Cardiac septum (tissue), 1 donor: Measurements from ENCODE around the gene RNF130. TPM values are rescaled to one million over a fixed set of nuclear protein-coding genes. Genes with fewer than 3 reads are reported as not detected.
"Not testable (repeated sequence)": the region's sequence is repeated elsewhere in the genome, so short reads cannot be mapped to it uniquely, and the experiment has no call there.

Source experiments
- DNase-seq: peaks from one replicate; pipeline ENCODE4 v3.0.0-alpha.2; 2020; ENCODE audit warnings: low spot score
- intact Hi-C: fragments of 100-400 bp; cut with DNase I; formaldehyde crosslinking; loops from one replicate; pipeline ENCODE4 v1.14.0; 2022
- total RNA-seq: library from RNA; stranded (reverse); fragmentation: NEBNext Ultra II Directional; extraction: Animal tissue kit (Norgen Biotek cat#: 25700); gene quantifications from one replicate; pipeline ENCODE4 v1.2.1, GENCODE V29; 2021
- donor health status: DM: no; HTN: no; CAD: no.

The RNF130 gene
- total RNA-seq, 1 donor from 2014 or later, result 33.7 TPM

DNA sequence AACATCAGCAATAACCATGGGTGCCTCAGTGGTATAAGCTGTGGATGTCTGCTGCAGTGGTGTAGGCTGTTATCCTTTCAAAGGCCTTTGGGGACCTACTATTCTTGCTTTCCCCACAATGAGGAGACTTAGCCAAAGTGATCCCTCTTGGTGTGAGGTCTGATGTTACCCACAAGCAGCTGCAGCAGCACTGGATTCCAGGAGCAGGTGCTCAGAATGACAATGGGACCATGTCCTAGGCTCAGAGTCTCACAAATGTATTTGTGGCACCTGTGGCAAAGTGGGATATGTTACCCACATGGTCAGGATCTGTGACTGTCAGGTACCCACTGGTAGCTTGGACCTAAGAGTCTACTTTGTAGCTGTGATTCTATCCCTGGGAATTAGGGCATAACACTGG is 70.4 kb downstream of the RNF130 start:
- intact Hi-C loops, result no loop called here
- no peak for DNase-seq

DNA sequence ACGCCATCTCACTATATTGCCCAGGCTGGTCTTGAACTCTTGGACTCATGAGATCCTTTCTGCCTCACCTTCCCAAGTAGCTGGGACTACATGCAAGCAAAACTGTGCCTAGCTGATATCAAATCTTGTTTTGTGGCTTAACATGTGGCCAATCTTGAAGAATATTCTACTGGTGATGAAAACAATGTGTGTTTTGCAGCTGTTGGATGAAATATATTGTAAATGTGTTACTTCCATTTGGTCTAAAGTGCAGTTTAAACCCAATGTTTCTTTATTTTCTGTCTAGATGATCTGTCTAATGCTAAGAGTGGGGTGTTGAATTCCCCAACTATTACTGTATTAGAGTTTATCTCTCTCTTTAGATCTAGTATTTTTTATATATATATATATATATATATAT is 73.1 kb downstream of the RNF130 start:
- no peak for DNase-seq
- intact Hi-C loops, result no loop called here

DNA sequence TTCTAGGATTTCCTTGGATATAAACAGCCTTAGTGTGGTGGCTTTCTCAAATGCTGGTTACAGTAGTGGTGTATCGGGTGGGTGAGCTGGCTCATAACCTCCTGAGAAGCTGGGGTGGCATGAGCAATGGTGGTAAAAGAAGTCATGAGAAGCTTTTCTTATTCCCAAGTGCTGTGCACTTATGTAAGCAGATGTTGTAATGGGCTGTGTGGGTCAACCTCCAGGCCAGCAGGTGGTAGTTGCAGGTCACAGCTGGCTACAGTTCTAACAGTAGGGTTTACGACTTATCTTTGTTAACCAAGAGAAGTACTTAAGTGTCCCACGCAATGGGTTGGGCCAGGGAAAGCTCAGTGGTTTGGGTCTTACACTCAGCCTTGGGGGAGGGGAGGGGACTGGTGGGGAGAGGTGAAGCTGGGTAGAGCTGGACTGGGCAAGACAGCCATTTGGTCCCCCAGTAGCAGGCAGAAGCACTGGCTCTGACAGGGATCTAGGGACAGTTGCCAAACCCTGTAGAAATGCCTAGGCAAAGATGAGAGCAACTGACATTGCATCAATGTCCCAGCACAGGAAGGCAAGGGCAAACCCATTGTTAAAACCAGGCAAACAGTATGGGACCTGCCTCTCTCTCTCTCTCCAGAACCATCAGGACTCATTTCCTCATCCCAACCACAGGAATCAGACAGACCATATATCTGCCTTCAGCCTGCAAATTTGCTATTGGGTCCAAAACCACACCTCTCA is 76.8 kb downstream of the RNF130 start:
- no peak for DNase-seq
- intact Hi-C loops, result no loop called here

DNA sequence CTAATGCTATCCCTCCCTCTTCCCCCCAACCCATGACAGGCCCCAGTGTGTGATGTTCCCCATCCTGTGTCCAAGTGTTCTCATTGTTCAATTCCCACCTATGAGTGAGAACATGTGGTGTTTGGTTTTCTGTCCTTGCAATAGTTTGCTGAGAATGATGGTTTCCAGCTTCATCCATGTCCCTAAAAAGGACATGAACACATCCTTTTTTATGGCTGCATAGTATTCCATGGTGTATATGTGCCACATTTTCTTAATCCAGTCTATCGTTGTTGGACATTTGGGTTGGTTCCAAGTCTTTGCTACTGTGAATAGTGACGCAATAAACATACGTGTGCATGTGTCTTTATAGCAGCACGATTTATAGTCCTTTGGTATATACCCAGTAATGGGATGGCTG is 78.7 kb downstream of the RNF130 start:
- intact Hi-C loops, DNase-seq: not testable (repeated sequence)

DNA sequence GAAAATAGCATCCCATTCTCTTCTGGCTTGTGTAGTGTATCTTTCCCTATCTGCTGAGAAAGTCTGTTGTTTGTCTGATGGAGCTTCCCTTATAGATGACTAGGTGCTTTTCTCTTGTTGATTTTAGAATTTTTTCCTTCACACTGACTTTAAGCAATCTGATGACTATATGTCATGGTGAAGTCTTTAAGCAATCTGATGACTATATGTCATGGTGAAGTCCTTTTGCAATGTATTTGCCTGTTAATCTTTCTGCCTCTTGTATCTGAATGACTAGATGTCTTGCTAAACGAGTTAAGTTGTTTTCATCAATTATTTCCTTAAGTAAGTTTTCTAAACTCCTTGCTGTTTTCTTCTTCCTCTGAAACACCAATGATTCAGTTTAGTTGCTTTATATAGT is 80.5 kb downstream of the RNF130 start:
- no peak for DNase-seq
- intact Hi-C loops, result no loop called here

DNA sequence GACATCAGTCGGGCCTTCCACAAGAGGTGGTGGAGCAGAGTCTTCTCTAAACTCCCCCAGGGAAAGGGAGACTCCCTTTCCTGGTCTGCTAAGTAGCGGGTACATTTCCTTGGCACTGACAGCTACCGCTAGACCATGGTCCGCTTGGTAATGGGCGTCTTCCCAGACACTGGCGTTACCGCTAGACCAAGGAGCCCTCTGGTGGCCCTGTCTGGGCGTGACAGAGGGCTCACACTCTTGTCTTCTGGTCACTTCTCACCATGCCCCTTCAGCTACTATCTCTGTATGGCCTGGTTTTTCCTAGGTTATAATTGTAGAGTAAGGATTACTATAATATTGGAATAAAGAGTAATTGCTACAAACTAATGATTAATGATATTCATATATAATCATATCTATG is 81.0 kb downstream of the RNF130 start:
- DNase-seq, intact Hi-C loops: not testable (repeated sequence)

DNA sequence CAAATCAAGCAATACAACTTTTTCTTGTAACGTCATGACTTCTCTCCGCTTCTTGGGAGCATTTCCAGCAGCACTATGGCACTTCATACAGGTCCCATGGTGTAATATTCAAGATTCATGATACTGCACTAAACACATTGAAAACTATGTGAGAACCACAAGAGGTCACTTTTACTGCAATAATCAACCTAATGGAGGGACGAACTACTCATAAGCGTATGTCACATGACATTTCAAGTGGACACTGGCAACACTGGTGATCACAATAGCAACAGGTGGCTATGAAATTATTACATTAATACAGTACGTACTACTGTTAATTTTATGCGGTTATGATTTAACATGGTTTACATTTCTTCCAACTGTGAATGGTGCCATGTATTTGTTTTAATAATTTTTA is 85.2 kb downstream of the RNF130 start:
- intact Hi-C loops, result loop anchor here (10.0 kb wide), 1 partner anchor 108 kb away; no protein-coding TSS in a partner anchor
- no peak for DNase-seq

DNA sequence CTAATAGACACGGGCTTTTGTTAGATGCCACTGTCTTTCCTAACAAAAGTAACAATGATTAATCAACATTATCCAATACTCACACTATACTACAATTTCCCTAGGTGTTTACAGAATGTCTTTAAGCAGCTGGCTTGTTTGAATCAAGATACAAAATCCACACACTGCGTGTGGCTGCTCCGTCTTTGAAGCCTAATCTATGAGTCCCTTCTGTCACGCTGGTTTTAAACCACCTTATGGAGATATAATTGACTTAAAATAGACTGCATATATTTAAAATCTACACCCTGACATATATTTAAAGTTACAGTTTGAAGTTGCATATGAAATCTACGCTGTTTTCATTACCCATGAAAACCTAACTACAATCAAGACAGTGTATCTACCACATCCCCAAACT is 89.9 kb downstream of the RNF130 start:
- no peak for DNase-seq
- intact Hi-C loops, result loop anchor here (10.0 kb wide), 1 partner anchor 113 kb away; no protein-coding TSS in a partner anchor

DNA sequence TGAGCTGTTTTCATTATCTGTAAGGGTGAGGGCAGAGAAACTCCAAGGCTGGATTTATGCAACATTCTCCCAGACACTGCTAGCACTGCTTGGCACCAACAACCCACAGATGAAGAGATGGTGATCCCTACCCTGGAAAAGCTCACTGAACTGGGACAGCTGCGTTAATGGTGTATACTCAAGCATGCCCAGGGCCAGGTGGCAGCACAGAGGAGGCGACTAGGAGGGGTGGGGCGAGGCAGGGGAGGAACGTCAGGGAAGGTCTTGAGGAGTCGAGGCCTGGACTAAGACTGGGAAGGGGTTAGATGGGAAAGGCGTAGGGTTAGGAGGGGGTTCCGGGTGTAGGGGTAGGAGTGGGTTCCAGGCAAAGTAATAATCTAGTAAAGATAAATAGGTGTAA is 90.8 kb downstream of the RNF130 start:
- intact Hi-C loops, result loop anchor here (10.0 kb wide), 1 partner anchor 114 kb away; no protein-coding TSS in a partner anchor
- DNase-seq, result no peak

DNA sequence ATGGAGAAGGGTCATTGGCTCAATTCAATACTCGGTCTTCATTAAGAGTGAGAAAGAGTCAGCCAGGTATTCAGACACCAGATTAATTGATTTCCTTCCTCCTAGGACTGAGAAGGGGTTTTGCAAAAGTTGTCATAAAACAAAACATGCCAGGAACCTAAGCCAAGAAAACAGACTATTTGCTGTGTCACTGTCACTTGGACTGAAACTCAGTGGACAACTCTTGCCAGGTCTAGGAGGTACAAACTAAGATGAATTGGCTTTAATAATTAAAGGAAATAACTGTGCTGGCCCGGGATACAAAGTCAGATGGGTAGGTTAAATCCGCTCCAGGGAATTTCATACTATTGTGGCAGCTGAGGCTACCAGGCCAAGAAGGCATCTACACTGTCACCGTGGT is 92.8 kb downstream of the RNF130 start:
- intact Hi-C loops, result no loop called here
- DNase-seq, result no peak

DNA sequence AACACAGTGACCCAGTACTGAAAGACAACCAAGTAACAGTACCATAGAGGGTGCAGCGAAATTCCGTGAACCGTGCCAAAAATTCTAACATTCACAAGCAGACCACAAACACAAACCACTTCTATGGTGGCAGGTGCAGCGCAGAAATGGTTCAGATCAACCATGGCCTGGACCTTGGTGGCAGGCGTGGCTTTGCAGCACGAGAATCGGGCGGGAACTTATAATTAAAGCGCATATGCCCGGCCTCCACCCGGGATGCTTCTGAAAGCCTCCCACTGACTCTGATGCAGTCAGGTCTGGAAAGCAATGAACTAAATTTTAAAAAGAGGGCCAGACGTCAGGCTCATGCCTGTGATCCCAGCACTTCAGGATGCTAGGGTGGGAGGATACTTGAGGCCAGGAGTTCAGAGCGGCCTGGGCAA is 95.8 kb downstream of the RNF130 start:
- intact Hi-C loops, result no loop called here
- DNase-seq, result no peak

DNA sequence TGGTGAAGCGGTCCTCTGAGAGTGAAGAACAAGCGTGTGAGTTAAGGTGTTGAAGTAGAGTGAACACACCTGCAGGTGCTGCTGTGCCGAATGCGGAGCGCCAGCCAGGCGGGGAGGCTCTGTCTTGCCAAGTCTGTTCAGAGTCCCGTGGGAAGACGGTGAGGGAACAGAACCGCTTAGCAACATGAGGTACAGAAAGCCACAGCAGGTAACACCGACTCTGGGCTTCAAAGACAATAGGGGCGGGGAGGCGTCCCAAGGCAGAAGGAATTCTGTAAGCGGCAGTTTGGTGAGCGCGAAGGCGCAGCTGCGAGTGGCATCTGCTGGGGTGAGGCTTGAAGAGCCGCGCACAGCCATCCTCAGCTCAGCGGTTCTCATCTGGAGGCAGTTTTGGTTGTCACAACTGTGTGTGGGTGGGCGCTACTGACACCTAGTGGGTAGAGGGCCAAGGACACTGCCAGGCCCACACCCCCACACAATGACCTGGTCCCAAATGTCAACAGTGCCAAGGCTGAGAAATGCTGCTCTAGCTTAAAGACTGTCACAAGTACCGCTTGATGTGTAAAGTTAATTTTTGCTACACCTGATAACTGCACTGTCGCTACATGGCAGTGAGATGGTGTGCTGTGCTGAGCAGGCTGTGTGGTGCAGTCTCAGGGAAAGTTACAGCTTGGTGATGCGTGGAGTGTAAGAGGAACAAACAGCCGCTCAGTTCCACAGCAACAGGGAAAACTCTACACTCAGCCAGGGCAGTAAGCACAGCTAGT is 96.4 kb downstream of the RNF130 start:
- no peak for DNase-seq
- intact Hi-C loops, result no loop called here

DNA sequence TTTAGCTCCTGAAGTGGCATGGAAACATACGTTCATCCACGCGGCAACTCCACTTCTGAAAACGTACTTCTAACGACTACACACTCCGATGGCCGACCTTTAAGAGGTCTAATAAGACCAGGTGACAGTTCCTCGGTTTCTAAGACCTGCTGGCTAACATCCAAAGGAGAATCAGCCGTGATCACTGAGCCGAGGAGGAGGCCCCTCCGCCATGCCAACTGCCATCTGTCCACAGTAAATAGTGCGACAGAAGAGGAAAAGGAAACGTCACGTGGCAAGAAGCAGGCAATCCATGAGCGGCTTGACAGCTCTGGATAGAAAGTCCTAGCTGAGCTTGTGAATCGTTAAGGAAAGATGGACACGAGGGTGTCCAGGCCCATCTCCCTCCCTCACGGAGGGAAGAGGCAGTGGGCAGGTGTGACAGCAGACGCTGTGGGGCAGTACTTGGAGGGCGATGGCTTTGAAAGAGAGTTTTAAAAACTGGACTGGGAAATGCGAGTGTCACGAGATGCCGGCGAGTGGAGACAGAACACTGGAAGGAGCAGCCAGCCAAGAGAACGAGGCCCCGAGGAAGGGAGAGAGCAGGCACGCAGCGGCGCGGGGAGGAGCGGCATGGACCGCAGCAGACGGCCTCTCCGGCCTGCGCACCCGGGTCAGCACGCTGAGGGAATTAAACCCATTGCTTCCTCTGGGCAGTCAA is 97.2 kb downstream of the RNF130 start:
- intact Hi-C loops, result no loop called here
- no peak for DNase-seq

DNA sequence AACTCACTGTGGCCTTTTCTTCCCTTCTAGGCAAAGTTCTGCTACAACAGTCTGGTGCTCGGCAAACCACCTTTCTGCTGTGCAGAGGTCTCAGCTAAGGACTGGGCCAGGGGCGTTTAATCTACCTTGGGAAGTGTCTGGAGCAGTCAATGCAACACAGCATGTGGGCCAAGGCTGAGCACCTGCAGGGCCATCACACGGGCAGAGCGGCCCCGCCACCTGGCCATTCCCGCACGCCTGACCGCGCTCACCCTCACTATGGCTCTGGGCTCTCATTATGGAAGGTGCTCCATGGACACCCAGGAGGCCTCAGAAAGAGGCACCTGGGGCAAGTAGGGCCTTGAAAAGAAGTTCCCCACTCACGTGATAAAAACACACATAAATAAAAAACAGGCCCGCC is 98.2 kb downstream of the RNF130 start:
- intact Hi-C loops, result no loop called here
- DNase-seq, result no peak

DNA sequence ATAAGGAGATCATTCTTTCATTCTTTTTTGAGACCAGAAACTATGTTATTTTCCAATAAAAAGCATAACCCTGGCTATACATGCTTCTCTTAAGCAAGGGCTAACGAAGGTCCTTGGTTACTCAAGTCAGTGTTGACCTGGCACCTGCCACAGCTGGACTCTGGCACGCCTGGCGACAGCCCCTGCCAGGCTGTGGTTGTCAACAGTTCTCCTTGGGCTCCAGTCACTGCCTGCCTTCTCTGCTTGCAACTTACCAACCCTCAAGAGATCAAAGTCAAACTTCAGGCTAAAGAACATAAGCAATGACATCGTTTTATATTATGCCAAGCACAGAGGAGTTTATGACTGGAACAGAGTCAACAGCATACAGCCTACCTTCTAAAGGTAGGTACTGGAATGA is 102.4 kb downstream of the RNF130 start:
- DNase-seq, result no peak
- intact Hi-C loops, result no loop called here

DNA sequence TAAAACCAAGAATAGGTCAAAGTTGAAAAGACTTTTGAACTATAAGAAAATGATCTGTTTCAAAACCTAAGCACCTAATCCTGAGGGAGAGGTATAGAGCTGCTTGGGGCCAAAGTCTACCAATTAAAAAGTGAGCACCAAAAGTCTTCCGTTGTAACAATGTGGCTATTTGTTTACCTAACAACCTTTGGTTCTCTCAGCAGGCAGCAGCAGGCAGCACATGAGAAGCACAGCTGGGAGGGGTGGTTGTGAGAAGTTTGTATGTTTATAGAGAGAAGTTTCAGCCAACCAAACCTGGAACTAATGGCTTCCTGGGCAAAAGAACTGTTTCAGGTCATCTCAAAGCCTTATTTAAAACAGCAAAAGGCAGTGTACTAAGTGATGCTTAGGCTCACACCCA is 104.1 kb downstream of the RNF130 start:
- intact Hi-C loops, result no loop called here
- no peak for DNase-seq

DNA sequence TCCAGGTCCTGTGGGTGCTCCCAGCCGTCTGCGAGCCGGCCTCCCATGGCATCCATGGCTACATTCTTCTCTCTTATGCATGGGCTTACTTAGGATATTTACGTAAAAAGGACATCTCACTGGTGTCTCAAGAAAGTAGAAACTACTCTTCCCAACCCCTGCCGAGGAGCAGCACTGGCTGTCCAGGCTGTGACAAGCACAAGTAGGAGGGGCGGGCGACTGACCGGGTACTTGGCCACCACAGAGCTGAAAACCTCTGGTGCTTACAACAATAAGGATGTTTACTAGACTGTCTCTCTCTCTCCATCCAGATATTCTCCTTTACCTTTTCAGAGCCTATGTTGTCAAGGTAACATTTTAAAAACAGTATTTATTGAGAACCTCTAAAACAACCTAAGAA is 107.5 kb downstream of the RNF130 start:
- DNase-seq, result no peak
- intact Hi-C loops, result no loop called here

DNA sequence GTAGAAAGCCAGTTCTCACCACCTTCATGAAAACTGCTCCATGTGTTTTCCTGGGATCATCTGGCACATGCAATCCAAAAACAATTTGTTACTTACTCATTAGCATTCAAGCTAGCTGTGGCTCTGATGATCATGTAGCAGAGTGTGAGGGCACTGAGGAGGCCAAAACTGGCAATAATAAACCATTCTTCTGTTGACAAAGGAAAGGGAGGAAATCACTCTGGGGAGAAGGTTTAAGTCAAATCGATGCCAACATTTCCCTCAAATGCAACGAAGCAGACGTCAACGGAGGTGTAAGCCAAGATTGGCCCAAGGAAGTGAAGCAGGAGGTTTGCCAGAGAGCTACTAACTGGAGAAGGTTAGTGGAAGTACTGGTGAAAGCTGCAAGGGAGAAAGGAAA is 108.2 kb downstream of the RNF130 start:
- DNase-seq, result no peak
- intact Hi-C loops, result no loop called here

DNA sequence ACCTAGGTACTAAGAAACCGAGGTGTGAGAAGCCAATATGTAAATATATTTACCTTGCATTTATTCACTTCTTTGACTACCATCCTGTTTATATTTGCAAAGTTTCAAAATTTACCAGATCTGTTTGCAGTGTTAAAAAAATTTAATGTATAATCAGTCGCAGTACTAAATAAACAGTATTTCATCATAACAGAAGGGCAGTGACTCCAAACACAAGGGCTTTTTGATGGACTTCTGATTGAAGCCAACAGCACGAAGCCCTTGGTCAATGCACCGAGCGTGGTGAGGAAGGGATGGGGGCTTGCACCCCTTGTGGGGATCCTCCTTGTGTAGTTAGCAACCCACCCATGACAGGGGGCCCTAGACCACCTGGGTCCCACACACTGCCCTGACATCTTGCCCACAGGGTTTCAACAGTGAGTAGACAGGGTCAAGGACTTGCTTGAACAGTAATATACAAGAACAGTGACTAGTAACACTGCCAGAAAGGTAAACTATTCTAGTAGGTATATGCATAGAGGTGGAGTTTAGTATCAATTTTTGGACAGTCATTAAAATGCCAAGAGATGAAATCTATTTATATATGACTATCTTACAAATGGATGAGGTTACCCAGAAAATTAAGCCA is 111.2 kb downstream of the RNF130 start:
- DNase-seq, result no peak
- intact Hi-C loops, result no loop called here

DNA sequence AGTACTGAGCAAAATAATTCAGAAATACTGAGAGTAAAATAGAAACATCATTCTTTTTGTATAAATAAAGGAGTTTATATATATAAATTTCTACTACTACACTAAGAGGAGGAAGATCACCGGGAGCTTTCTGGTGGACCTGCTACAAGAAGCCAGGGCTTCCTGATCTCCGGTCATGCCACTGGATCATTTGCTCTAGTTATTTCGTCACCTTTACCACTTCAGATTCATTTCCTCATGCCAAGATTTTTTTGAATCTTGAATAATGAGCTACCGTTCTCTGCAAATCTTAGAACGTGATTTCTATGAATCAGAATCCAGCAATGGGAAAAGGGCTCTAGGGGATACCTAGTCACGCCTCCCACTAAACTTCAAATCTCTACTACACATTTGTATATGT is 111.9 kb downstream of the RNF130 start:
- intact Hi-C loops, result no loop called here
- no peak for DNase-seq
